ENCODE measurements around the gene ZNF207.
A peak's percentile ranks its signal among the peaks of the same experiment; 100 is the strongest.

ZNF207 gene

GRCh38 chr17:32349854-32350665 lies at the start of gene ZNF207:
TSS of gene ZNF207 (plus strand) at chr17:32350157. CDS start at chr17:32350286, 129 bp downstream.
- peaks cover 43% of the 10 kb centered on the region for H3K79me2 ChIP-seq
- H3K36me3 ChIP-seq (ENCODE audit: control insufficient read depth, insufficient read depth, low read length) = no peaks in the 10 kb centered on the region
- peak within 1 kb of the TSS; percentile 91 for H2AFZ ChIP-seq
- H3K4me3 ChIP-seq (ENCODE audit: low read depth, low read length) = peak within 1 kb of the TSS; percentile 97
- peak within 1 kb of the TSS; percentile 90 for H3K4me2 ChIP-seq (ENCODE audit: low read length)
- H3K4me1 ChIP-seq = peaks cover 19% of the 10 kb centered on the region
- H3K27me3 ChIP-seq (ENCODE audit: control insufficient read depth, insufficient read depth, low read length) = no peaks in the 10 kb centered on the region
- no peaks in the 10 kb centered on the region for H3K9me3 ChIP-seq (ENCODE audit: control insufficient read depth, low read length)
- H3K9ac ChIP-seq = peak within 1 kb of the TSS; percentile 99
- peak; percentile 15 for TF ChIP-seq CTCF (IDR thresholded peaks at IDR 0.05)
- peak within 1 kb of the TSS; percentile 98 for H3K27ac ChIP-seq

GRCh38 chr17:32302037-32302436 lies 47.9 kb upstream of the ZNF207 start:
- Histone ChIP-seq H3K4me2 (ENCODE audit: low read length) (no peak overlapping the region), H3K27me3 (ENCODE audit: control insufficient read depth, insufficient read depth, low read length) (no peaks in the 10 kb centered on the region), H3K36me3 (ENCODE audit: control insufficient read depth, insufficient read depth, low read length) (no peaks in the 10 kb centered on the region), H3K4me1 (no peaks in the 10 kb centered on the region), H3K9me3 (ENCODE audit: control insufficient read depth, low read length) (no peaks in the 10 kb centered on the region), H3K27ac (no peak overlapping the region), H3K9ac (no peak overlapping the region), H3K4me3 (ENCODE audit: low read depth, low read length) (no peak overlapping the region), H2AFZ (no peak overlapping the region), H3K79me2 (no peaks in the 10 kb centered on the region)
- TF ChIP-seq CTCF (IDR thresholded peaks at IDR 0.05) = no peak

GRCh38 chr17:32302860-32303649 lies 46.9 kb upstream of the ZNF207 start:
- H3K36me3 ChIP-seq (ENCODE audit: control insufficient read depth, insufficient read depth, low read length) = no peaks in the 10 kb centered on the region
- H3K79me2 ChIP-seq = no peaks in the 10 kb centered on the region
- TF ChIP-seq CTCF (IDR thresholded peaks at IDR 0.05) = no peak
- no peak overlapping the region for H3K27ac ChIP-seq
- no peak overlapping the region for H3K4me3 ChIP-seq (ENCODE audit: low read depth, low read length)
- H3K9ac ChIP-seq = no peak overlapping the region
- H2AFZ ChIP-seq = no peak overlapping the region
- H3K9me3 ChIP-seq (ENCODE audit: control insufficient read depth, low read length) = no peaks in the 10 kb centered on the region
- H3K4me2 ChIP-seq (ENCODE audit: low read length) = no peak overlapping the region
- H3K27me3 ChIP-seq (ENCODE audit: control insufficient read depth, insufficient read depth, low read length) = no peaks in the 10 kb centered on the region
- H3K4me1 ChIP-seq = no peaks in the 10 kb centered on the region

- Histone ChIP-seq H3K27ac (no peak overlapping the region), H3K27me3 (ENCODE audit: control insufficient read depth, insufficient read depth, low read length) (no peaks in the 10 kb centered on the region), H3K4me1 (no peaks in the 10 kb centered on the region), H3K79me2 (no peaks in the 10 kb centered on the region), H3K9ac (no peak overlapping the region), H3K4me2 (ENCODE audit: low read length) (no peak overlapping the region), H3K4me3 (ENCODE audit: low read depth, low read length) (no peak overlapping the region), H2AFZ (no peak overlapping the region), H3K36me3 (ENCODE audit: control insufficient read depth, insufficient read depth, low read length) (no peaks in the 10 kb centered on the region), H3K9me3 (ENCODE audit: control insufficient read depth, low read length) (no peaks in the 10 kb centered on the region)
- no peak for TF ChIP-seq CTCF (IDR thresholded peaks at IDR 0.05)
These were observed 46.1 kb upstream of the ZNF207 start for GRCh38 chr17:32303781-32304288.

Measured in parathyroid adenoma (tissue), 2 donors.